Muscle of back (tissue), 11 donors: ENCODE data around the gene SPG11. TPM values are rescaled to one million over a fixed set of nuclear protein-coding genes. Genes with fewer than 3 reads are reported as not detected.
"Not testable (repeated sequence)": the region's sequence is repeated elsewhere in the genome, so short reads cannot be mapped to it uniquely, and the experiment has no call there.

Experiments used
- DNase-seq, 3 donors: peaks; one replicate each; pipeline versions ENCODE4 v3.0.0 to v3.0.0-alpha.2; 2013
- polyA plus RNA-seq, 10 donors: library from polyadenylated mRNA; unstranded; fragments of 120-200 nt; gene quantifications; one replicate each; pipeline ENCODE4 v1.2.1, GENCODE V29; 2013; ENCODE audit not compliant: insufficient read length in 10 of 10

SPG11 gene
- polyA plus RNA-seq, 10 donors, result 32.4 to 56.5 (median 38.3) TPM

DNA sequence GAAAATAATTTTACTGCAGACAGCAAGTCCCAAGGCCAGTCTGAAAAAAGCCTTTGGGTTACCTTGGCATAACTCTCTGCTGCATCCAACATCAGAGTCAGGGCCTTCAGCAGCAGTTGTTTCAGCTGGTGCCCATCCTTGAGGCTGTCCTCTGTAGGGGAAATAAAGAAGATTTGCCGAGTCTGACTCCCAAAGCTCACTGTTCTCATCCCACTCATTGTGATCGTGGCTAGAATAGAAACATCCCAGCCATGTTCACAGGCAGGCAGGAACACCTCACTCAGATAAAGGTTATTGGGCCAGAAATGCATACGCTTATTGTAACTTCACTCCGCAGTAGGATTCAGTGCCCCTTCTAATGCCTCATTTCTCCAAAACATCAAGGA lies 97.3 kb downstream of the SPG11 start:
- no peak for DNase-seq

DNA sequence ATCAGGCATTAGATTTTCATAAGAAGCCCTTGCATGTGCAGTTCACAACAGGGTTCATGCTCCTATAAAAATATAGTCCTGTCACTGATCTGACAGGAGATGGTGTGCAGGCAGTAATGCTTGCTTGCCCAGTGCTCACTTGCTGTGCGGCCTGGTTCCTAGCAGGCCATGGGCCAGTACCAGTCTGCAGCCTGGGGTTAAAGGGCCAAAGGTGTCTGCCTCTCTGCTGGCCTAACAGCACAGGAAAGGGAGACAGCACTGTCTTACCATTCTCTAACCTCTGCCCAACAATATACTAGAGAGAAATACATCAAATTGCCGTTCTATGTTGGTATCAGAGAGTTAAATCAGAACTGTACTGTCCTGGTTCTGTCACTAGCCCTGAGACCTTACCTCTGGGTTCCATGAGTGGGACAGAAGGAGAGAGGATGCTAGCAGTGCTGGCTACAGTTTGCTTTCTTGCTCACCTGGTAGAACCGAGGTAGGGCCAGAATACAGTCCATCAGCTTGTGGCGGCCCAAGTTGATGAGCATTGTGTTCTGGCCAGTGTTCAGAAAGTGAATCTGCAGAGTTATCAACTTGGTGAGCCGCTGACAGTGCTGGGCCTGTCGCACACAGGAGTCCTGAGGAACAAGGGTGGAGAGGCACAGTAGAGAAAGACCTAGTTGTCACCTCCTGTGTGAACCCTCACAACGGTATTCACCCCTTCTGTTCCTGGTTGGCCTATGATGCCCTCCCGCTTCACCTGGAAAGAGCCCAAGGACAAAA lies 97.9 kb downstream of the SPG11 start:
- no peak for DNase-seq

DNA sequence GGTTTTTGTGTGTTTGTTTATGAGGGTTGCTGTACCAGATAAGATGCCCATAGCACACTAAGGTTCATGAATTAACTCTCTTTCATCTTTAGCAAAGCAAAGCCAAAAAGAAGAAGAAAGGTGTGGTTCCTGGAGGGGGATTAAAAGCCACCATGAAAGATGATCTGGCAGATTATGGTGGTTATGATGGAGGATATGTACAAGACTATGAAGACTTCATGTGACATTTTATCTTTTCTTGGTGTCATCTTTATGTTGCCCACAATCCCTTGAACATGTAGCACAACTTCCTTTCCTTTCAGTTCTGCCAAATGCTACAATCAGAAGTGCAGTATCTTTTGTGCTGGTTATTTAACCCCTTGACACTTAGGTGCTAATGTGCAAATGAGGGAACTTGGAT lies 102.5 kb downstream of the SPG11 start:
- not testable (repeated sequence) for DNase-seq

DNA sequence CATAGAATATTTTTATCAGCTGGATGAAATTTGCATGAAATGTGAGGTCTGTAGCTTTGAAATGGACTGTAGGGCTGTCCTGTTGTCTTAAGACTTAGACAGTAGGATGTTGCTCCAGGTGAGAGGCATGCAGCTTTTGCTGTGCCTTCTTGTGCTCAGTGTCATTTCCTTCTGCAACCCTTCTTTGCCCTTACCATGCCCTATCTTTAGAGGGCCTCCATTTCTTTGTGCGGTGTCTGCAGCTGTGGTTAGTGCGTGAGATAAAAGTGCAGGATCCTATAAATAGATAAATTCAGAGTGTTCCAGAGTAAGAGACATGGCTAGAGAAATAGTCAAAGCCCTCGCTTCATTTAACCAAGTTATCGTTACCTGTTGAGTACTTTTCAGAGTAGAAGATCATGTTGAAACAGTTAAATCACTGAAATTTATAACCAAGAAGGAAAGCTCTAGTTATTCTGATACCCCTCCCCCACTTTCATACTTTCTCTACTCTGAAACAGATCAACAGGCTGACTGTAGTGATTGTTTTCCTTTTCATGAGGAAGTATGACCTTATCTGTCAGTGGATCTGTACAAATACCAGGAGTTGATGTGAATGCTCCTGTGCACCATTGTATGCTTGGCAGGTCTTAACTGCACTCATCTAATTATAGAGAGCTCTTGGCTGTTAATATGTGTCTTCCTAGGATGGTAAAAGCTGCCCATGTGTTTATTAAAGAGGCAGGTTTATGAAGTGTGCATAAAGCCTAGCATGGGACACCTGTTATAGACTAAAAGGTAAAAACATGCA lies 108.3 kb downstream of the SPG11 start:
- DNase-seq, result no peak

DNA sequence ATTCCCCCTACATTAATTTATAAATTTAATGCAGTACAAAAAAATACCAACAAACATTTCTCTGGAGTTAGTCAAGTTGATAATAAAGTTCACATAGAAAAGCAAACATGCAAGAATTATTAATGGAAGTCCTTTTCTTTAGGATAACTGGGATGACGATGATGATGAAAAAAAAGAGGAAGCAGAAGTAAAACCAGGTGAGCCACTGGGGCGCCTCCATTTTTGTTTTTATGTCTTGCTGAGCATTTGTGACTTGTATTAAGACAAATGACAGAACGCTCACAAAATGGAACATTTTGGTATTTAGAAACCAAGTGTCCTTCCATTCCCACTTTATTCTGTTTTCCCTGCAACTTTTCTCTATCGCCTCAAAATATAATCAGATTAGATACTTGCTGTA lies 112.7 kb downstream of the SPG11 start:
- no peak for DNase-seq

DNA sequence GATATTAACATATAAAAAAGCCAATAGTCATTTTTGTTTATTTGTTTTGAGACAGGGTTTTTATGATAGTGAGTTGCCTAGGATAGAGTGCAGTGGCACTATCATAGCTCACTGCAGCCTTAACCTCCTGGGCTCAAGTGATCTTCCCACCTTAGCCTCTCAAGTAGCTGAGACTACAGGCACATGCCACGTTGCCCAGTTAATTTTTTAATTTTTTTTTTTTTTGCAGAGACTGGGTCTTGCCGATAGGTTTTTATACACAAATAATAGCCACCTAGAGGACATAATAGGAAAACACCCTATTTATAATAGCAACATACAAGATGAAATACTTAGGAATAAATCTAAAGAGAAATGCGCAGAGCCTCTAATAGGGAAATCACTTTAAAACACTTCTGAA lies 113.2 kb downstream of the SPG11 start:
- DNase-seq, result no peak

DNA sequence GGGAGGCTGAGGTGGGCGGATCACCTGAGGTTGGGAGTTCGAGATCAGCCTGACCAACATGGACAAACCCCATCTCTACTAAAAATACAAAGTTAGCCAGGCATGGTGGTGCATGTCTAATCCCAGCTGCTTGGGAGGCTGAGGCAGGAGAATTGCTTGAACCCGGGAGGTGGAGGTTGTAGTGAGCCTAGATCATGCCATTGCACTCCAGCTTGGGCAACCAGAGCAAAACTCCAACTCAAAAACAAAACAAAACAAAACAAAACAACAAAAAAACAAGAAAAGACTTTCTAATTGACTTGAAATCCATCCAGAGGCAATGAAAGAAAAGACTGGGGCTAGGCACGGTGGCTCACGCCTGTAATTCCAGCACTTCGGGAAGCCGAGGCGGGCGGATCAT lies 114.3 kb downstream of the SPG11 start:
- not testable (repeated sequence) for DNase-seq

DNA sequence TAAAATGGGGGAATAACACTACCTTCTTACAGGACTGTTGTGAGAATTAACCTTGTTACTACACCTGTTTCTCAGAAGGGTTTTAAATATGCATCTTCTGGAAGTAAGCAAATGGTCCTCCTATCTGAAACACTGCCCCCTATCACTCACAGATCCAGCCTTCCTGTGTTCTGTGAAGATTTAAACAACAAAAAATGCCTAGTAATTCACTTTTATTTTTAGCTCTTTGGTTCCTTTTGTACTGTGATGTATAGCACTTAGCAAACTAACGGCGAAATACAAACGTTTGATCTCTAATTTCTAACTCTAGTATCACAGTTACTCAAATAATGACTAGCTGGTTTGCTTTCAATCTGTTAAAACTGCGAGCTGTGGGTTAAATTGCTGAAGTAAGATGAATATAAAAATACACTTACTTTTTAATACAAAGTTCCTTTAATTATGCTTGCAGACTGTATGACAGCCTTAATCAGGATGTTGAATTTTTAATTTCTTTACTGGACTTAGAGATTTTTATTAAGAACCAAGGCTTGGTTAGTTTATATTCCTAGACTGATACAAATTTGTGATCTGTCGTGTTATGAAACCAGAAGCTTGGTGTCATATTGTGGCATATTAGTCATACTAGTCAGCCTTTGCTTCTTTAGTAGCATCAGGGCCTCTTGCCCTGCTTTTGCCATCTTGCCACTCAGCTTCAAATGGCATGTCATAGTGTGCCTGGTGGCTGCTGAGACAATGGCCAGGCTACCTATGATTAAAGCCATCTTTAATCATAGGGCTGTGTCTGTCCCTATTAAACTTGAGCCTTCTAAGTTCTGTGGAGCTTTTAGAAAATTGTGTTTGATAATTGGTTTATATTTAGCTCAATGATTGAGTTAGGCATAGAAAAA lies 117.3 kb downstream of the SPG11 start:
- DNase-seq, result no peak

DNA sequence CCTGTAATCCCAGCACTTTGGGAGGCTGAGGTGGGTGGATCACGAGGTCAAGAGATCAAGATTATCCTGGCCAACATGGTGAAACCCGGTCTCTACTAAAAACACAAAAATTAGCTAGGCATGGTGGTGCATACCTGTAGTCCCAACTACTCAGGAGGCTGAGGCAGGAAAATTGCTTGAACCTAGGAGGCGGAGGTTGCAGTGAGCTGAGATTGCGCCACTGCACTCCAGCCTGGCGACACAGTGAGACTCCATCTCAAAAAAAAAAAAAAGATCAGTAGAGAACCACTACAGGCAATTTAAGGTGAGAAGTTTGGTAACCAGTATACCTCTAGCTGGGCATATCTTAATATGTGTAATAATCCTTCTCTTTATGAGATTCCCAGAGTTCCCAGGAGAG lies 118.7 kb downstream of the SPG11 start:
- DNase-seq, result not testable (repeated sequence)

DNA sequence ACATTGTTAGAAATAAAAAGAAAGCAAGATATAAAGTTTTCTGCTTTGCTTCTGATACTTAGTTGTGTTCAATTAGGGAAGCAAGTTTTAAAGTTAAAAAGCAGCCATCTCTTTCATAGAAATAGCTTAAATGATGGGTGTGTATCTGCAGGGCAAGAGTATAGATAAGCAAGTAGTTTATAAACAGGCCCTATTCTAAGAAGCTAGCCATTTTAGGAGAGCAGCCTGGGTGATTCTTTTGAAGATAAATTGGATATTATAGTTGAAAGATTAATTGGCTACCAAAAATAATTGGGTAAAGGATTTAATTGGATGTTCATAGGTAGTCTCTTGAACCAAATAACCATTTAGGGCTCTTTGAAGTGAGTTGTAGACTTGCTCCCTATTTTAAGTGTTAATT lies 120.9 kb downstream of the SPG11 start:
- no peak for DNase-seq

DNA sequence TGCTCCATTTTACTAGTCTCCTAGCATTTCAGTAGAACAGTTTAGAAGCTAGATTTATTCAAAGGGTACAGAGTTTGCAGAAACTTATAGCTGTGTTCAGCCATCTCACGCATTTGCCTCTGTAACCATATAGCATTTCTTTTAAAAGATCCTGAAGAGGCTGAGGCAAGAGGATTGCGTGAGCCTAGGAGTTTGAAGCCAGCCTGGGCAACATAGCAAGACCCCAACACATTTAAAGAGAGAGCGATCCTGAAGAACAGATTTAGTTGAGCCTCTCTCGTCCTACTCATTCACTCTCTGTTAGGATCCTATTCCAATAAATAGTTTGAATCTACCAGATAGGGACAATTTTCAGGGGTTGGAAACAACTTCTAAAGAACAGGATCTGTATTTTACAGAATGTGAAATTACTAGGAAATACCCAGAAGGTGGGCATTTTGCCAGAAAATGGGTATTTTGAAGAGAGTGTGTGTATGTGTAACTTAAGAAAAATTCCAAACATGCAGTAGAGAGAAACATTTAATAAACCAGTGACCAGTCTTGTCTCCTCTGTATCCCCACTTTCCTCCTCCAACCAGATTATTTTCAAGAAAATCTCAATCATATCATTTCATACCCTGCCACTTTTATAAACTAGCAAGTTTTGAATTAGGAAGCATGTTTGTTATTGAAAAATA lies 122.0 kb downstream of the SPG11 start:
- DNase-seq, result peak in 1 of 3 donors; percentile 70

DNA sequence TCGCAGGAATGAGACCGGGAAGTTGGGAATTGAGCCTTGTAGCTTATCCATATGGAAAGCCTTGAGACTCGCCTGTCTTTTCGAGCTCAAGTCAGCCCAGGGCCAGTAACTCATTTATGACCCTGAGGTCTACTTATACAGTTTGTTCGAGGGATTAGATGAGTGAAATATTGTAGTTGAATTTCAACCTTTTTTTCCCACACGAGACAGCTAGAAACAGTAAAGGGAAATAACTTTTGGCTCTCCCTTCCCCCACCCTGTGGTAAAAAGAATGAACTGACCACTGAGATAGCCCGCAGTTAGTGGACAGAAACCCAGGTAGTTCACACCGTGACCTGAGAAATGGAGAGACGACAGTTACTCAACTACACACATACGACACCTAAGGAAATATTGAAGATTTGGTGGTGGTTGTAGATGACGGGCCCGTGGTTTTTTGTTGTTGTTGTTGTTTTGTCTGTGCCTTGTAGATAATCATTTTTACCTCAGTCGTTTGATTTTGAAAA lies 125.7 kb downstream of the SPG11 start:
- DNase-seq, result no peak

DNA sequence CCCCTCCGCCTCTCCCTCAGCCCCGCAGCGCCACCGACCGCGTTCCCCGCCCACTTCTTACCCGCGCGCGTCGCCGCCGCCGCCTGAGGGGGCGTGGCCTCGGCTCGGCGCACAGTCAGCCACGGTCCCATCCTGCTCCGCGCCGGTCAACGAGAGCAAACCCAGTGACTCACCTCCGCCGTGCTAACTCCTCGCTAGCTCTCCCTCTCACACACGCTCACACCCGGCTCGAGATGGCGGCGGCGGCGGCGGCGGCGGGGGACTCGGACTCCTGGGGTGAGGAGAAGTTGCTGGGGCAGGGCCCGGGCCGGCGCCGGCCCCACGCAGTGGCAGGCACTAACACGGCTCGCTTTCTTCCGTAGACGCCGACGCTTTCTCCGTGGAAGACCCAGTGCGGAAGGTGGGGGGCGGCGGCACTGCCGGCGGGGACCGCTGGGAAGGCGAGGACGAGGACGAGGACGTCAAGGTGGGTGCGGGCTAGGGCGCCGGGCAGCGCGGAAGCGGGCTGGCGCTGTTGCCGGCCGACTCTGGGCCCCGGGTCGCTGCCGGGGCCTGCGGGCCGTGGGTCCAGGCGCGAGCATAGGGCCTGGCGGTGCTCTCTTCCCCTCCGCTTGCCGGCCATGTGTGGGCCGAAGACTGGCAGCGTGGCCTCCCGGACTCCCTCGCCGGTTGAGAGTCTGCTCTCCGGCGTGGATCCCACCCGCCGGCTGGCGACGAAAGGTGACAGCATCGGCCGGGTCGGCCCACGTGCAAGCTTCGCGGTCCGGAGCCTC lies 126.3 kb downstream of the SPG11 start, which contains the start of gene EIF3J:
EIF3J (plus strand) TSS at position 186 of the 773 bp plus-strand sequence; CDS start at position 234, 48 bp downstream.
- DNase-seq, result peak; percentile 97 to 98 (median 98)

DNA sequence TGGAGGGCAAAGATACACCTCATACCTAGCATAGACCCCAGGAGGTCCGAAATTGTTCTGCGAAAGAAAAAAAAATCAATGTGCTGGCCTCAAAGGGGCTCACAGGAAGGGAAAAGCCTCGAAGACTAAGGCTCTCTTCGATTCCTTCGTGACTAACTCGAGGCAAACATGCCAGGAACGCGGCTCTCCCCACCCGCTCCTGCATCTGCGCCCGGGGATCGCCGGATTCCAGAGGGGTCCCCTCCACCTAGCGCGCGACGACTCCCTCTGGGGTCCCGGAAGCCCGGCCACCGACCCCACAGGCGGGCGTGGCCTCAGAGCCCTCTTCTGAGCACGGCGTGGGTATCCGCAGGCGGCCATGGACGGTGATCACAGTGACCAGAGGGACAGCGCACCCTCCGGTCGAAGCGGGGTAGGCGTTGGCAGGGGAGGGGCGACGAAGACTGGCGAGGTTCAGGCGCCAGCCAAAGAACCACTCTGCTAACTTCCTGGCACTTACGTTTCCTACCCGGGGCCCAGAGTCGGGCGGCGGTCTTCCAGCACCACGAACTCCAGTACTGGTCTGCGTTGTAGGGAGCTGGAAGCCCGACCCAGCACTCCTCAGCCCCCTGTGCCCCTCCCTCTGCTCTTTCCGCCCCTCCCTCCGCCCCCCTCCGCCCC lies 127.0 kb downstream of the SPG11 start:
- peak in 1 of 3 donors; percentile 96 for DNase-seq

DNA sequence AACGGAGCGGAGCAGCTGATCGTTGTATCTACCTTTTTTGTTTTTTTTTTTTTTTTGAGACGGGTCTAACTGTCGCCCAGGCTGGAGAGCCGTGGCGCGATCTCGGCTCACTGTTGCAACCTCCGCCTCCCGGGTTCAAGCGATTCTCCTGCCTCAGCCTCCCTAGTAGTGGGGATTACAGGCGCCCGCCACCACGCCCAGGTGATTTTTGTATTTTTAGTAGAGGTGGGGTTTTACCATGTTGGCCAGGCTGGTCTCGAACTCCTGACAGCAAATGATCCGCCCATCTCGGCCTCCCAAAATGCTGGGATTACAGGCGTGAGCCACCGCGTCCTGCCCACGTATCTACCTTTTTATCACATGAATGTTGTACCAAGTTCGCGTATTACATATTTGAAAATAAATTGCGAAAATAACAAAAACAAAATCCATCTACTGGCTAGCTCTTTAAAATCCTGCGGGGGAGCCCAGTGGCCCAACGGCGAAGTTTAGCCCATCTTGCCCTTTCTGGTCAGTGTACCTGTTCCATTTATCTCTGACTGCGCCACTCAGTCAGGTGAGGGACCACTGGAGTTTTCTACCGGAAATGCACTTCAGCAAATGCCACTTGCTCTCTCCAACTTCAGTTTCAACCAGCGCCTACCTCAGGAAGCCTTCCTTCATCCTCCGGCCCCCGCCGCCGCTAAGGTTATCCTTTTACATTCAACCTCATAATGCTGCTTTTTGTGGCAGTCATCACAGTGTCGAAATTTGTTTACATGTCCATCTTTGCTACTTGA lies 127.8 kb downstream of the SPG11 start:
- DNase-seq, result no peak

DNA sequence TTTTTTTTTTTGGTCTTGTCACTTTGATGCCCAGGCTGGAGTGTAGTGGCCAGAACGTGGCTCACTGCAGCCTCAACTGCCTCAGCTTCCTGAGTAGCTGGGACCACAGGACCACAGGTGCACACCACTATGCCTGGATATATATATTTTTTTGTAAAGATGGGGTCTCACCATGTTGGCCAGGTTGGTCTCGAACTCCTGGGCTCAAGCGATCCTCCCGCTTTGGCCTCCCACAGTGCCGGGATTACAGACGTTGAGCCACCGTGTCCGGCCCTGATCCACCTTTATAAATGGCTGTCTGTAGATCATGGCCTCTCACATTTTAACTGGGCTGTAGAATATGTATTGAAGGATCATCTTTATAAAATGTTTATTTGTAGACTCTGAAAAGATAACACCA lies 128.4 kb downstream of the SPG11 start:
- no peak for DNase-seq

DNA sequence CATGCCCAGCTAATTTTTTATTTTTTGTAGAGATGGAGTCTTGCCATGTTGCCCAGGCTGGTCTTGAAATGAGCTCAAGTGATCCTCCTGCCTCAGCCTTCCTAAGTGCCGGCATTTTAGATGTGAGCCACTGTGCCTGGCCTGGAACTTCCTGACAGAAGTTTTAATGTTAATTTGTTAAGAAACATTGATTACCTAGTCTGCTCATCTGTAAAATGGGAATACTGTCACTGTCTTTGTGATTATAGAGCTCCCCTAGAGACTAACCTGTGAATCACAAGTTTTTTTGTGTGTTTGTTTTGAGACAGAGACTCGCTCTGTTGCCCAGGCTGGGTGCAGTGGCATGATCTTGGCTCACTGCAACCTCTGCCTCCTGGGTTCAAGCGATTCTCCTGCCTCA lies 130.8 kb downstream of the SPG11 start:
- DNase-seq, result no peak

DNA sequence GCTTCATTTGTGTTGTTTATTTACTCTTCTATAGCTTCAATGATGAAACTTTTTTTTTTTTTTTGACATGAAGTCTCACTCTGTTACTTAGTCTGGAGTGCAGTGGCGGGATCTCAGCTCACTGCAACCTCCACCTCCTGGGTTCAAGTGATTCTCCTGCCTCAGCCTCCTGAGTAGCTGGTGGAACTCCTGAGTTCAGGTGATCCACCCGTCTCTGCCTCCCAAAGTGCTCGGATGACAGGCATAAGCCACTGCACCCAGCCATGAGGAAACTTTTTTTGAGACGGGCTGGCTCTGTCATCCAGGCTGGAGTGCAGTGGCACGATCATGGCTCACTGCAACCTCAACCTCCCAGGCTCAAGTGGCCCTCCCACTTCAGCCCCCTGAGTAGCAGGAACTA lies 131.2 kb downstream of the SPG11 start:
- DNase-seq, result not testable (repeated sequence)

DNA sequence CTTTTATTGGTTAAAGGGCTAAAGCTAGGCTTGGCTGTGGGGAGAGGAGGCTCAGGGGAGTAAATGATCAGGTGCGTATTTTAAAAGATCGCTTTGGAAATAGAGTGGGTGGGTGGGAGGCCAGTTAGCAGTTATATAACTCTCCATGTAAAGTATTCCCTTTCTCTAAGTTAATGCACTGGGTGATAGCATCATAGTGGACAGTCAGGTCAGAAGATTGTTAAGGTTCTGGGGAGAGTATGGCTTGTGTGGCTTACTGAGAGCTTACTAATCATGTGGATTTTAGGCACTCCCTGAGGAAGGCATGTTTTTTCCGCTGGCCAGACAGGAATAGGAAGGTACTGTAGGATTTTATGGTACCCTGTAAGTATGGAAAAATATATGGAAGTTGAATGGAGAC lies 132.8 kb downstream of the SPG11 start:
- no peak for DNase-seq
